Breast epithelium (tissue), 4 donors: Measurements from ENCODE around the gene FASTKD3. TPM values are rescaled to one million over a fixed set of nuclear protein-coding genes. Genes with fewer than 3 reads are reported as not detected.

Experiments used
- DNase-seq, 2 donors: peaks; one replicate each; pipeline ENCODE4 v3.0.0-alpha.2; 2019; ENCODE audit warnings: low spot score in 2 of 2
- H3K27ac ChIP-seq, 2 donors: fragments of 200-600 bp; sonication (generic) in 1 of 2; one replicate each; pipeline ENCODE4 v1.5.1; 2016 to 2019; ENCODE audit warnings: mild to moderate bottlenecking in 1 of 2
- H3K27me3 ChIP-seq, 2 donors: fragments of 200-600 bp; sonication (generic) in 1 of 2; one replicate each; pipeline versions ENCODE4 v1.5.1 to v1.6.0; 2017 to 2019; ENCODE audit warnings: control low read depth in 1 of 2, mild to moderate bottlenecking in 1 of 2
- H3K36me3 ChIP-seq: fragments of 200-600 bp; one replicate; pipeline ENCODE4 v1.5.1; 2019
- H3K4me1 ChIP-seq, 2 donors: fragments of 200-600 bp; sonication (generic); one replicate each; pipeline ENCODE4 v1.5.1; 2016 to 2019; ENCODE audit warnings: control low read depth in 1 of 2
- H3K4me3 ChIP-seq, 3 donors: fragments of 200-600 bp; sonication (generic); 1 replicate in 2 of 3; 2 replicates in 1 of 3; pipeline ENCODE4 v1.5.1; 2016 to 2019; ENCODE audit warnings: mild to moderate bottlenecking in 3 of 3, moderate library complexity in 2 of 3
- H3K9me3 ChIP-seq, 2 donors: fragments of 200-600 bp; sonication (generic) in 1 of 2; one replicate each; pipeline ENCODE4 v1.5.1; 2016 to 2019; ENCODE audit warnings: control low read depth in 1 of 2
- CTCF ChIP-seq, 3 donors: fragments of 450-650 bp; IDR thresholded peaks; one replicate each; pipeline ENCODE4 v1.5.1; 2016 to 2017; ENCODE audit warnings: antibody characterized with exemption in 3 of 3, mild to moderate bottlenecking in 3 of 3, moderate library complexity in 3 of 3
- POLR2A ChIP-seq: fragments of 450-650 bp; IDR thresholded peaks from one replicate; pipeline ENCODE4 v1.6.1; 2016; ENCODE audit warnings: antibody characterized with exemption, mild to moderate bottlenecking, moderate library complexity
- POLR2AphosphoS5 ChIP-seq, 3 donors: sonication (generic); formaldehyde crosslinking; IDR thresholded peaks; one replicate each; pipeline ENCODE4 v1.6.1; 2017; ENCODE audit warnings: antibody characterized with exemption in 3 of 3
- intact Hi-C: fragments of 100-400 bp; cut with DNase I; formaldehyde crosslinking; loops from one replicate; pipeline ENCODE4 v1.15.1; 2023; ENCODE audit warnings: low total_unique reads
- total RNA-seq, 3 donors: library from RNA; depleted of rRNA; stranded (reverse); fragments of >200 nt; gene quantifications; one replicate each; pipeline ENCODE4 v1.1.0, GENCODE V29; 2016

The FASTKD3 gene
- total RNA-seq, 3 donors from 2014 or later: 5.1 to 13.4 (median 13.3) TPM

- intact Hi-C loops: no loop called here
- H3K27me3 ChIP-seq: no peaks in the 10 kb centered on the region
- DNase-seq: no peak
- H3K27ac ChIP-seq: peak overlapping the region in 1 of 2 donors; percentile 81
- no peak for TF ChIP-seq POLR2A
- no peak for TF ChIP-seq POLR2AphosphoS5 (IDR thresholded peaks at IDR 0.05)
- no peak for TF ChIP-seq CTCF (IDR thresholded peaks at IDR 0.05)
- H3K4me1 ChIP-seq: peaks cover 0 to 3% of the 10 kb centered on the region in 2 donors
- H3K4me3 ChIP-seq: peak overlapping the region; percentile 45 to 87 (median 64)
- no peaks in the 10 kb centered on the region for H3K36me3 ChIP-seq
- no peaks in the 10 kb centered on the region for H3K9me3 ChIP-seq
Observed at GRCh38 chr5:7849681-7850394, 19.0 kb downstream of the FASTKD3 start.

- H3K9me3 ChIP-seq: no peaks in the 10 kb centered on the region
- no peak for DNase-seq
- H3K36me3 ChIP-seq: no peaks in the 10 kb centered on the region
- H3K27ac ChIP-seq: no peak overlapping the region
- H3K4me1 ChIP-seq: peaks cover 0 to 3% of the 10 kb centered on the region in 2 donors
- no peak overlapping the region for H3K4me3 ChIP-seq
- no peak for TF ChIP-seq POLR2AphosphoS5 (IDR thresholded peaks at IDR 0.05)
- TF ChIP-seq CTCF (IDR thresholded peaks at IDR 0.05): no peak
- intact Hi-C loops: no loop called here
- H3K27me3 ChIP-seq: no peaks in the 10 kb centered on the region
Observed at GRCh38 chr5:7848296-7848695, 20.5 kb downstream of the FASTKD3 start.

- Histone ChIP-seq H3K27me3 (no peaks in the 10 kb centered on the region), H3K4me1 (peaks cover 0 to 3% of the 10 kb centered on the region in 2 donors), H3K36me3 (no peaks in the 10 kb centered on the region), H3K27ac (no peak overlapping the region), H3K4me3 (no peak overlapping the region), H3K9me3 (no peaks in the 10 kb centered on the region)
- TF ChIP-seq POLR2AphosphoS5 (IDR thresholded peaks at IDR 0.05) (no peak), CTCF (IDR thresholded peaks at IDR 0.05) (no peak), POLR2A (no peak)
- intact Hi-C loops: no loop called here
- DNase-seq: no peak
Observed at GRCh38 chr5:7846327-7846726, 22.5 kb downstream of the FASTKD3 start.

GRCh38 chr5:7845557-7845956, 23.3 kb downstream of the FASTKD3 start:
- Histone ChIP-seq H3K4me1 (peaks cover 0 to 3% of the 10 kb centered on the region in 2 donors), H3K27me3 (no peaks in the 10 kb centered on the region), H3K27ac (no peak overlapping the region), H3K36me3 (no peaks in the 10 kb centered on the region), H3K9me3 (no peaks in the 10 kb centered on the region), H3K4me3 (no peak overlapping the region)
- no peak for DNase-seq
- intact Hi-C loops: no loop called here
- TF ChIP-seq CTCF (IDR thresholded peaks at IDR 0.05) (no peak), POLR2AphosphoS5 (IDR thresholded peaks at IDR 0.05) (no peak), POLR2A (no peak)

- H3K36me3 ChIP-seq: no peaks in the 10 kb centered on the region
- H3K4me3 ChIP-seq: no peak overlapping the region
- H3K27ac ChIP-seq: no peak overlapping the region
- no peak for DNase-seq
- intact Hi-C loops: no loop called here
- TF ChIP-seq POLR2AphosphoS5 (IDR thresholded peaks at IDR 0.05) (no peak), POLR2A (no peak), CTCF (IDR thresholded peaks at IDR 0.05) (no peak)
- H3K9me3 ChIP-seq: no peaks in the 10 kb centered on the region
- peaks cover 0 to 3% of the 10 kb centered on the region in 2 donors for H3K4me1 ChIP-seq
- no peaks in the 10 kb centered on the region for H3K27me3 ChIP-seq
Observed at GRCh38 chr5:7844901-7845300, 23.9 kb downstream of the FASTKD3 start.
